Measurements from ENCODE around the gene ZBTB25.

ZBTB25 gene

DNA sequence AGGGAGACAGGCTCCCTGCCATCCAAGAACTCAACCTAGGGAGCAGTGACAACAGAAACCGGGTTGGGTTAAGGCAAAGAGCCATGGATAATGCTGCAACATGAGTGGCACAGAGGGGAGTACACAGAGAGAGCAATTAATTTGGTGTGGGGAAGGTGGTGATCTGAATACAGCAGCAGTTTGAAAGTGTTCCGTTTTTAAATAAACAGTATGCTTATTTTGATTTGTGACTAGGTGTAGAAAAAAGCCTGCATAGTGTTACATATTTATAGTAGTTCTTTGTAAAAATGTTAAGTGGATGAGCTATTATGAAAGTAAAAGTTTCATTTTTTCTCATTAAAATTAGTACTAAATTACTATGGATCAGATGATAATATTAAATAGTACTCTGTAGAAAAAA, 29.6 kb downstream of the ZBTB25 start:
- no peak for DNase-seq (ENCODE audit: low read depth, low spot score)
- H3K27me3 ChIP-seq (ENCODE audit: insufficient read depth, insufficient read length): no peaks in the 10 kb centered on the region
- no peak for TF ChIP-seq YY1 (IDR thresholded peaks at IDR 0.05; ENCODE audit: insufficient read depth, insufficient read length)
- no peak for TF ChIP-seq SUZ12 (IDR thresholded peaks at IDR 0.05; ENCODE audit: extremely low read depth, insufficient read depth, insufficient read length)
- TF ChIP-seq ZNF274 (IDR thresholded peaks at IDR 0.05; ENCODE audit: low read depth, low read length): no peak
- peaks cover 4% of the 10 kb centered on the region for H3K36me3 ChIP-seq (ENCODE audit: insufficient read depth, insufficient read length, low read length)
- no peak overlapping the region for H3K9ac ChIP-seq (ENCODE audit: insufficient read length, low read depth)
- H3K9me3 ChIP-seq (ENCODE audit: insufficient read depth, low read length): no peaks in the 10 kb centered on the region
- H3K4me3 ChIP-seq (ENCODE audit: insufficient read length, low read depth): no peak overlapping the region
- no peaks in the 10 kb centered on the region for H3K4me1 ChIP-seq (ENCODE audit: insufficient read depth, insufficient read length)

DNA sequence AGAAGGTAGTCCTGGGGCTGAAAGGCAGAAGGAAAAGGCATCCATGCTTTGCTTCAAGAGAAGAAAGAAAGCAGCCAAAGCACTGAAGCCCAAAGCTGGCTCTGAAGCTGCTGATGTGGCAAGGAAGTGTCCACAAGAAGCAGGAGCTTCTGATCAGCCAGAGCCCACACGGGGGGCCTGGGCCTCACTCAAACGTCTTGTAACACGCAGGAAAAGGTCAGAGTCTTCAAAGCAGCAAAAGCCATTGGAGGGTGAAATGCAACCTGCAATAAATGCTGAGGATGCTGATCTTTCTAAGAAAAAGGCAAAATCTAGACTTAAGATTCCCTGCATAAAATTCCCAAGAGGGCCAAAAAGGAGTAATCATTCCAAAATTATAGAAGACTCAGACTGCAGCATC, 35.2 kb downstream of the ZBTB25 start:
- Histone ChIP-seq H3K9me3 (ENCODE audit: insufficient read depth, low read length) (no peaks in the 10 kb centered on the region), H3K36me3 (ENCODE audit: insufficient read depth, insufficient read length, low read length) (peaks cover 4% of the 10 kb centered on the region), H3K4me1 (ENCODE audit: insufficient read depth, insufficient read length) (no peaks in the 10 kb centered on the region), H3K4me3 (ENCODE audit: insufficient read length, low read depth) (no peak overlapping the region), H3K9ac (ENCODE audit: insufficient read length, low read depth) (no peak overlapping the region), H3K27me3 (ENCODE audit: insufficient read depth, insufficient read length) (no peaks in the 10 kb centered on the region)
- DNase-seq (ENCODE audit: low read depth, low spot score): no peak
- TF ChIP-seq YY1 (IDR thresholded peaks at IDR 0.05; ENCODE audit: insufficient read depth, insufficient read length) (no peak), SUZ12 (IDR thresholded peaks at IDR 0.05; ENCODE audit: extremely low read depth, insufficient read depth, insufficient read length) (no peak), ZNF274 (IDR thresholded peaks at IDR 0.05; ENCODE audit: low read depth, low read length) (no peak)

DNA sequence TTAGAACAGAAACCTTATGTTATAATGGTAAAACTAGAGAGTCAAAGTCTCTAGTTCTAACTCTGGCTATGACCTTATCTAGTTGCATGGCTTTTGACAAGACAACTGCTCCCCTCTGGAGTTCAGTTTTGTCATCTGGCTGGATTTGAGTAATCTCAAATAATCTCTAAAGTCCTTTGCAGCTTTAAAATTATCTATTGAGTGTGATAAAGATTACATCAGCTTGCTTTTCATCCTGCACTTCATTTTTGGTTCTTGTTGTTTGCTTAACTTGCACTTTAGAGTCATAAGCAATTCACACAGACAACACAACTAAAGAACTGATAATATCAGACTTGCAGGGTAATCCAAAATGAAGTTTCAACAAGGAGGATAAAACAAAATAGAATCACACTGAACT, 36.1 kb downstream of the ZBTB25 start:
- no peaks in the 10 kb centered on the region for H3K9me3 ChIP-seq (ENCODE audit: insufficient read depth, low read length)
- no peak for TF ChIP-seq ZNF274 (IDR thresholded peaks at IDR 0.05; ENCODE audit: low read depth, low read length)
- no peak for TF ChIP-seq SUZ12 (IDR thresholded peaks at IDR 0.05; ENCODE audit: extremely low read depth, insufficient read depth, insufficient read length)
- TF ChIP-seq YY1 (IDR thresholded peaks at IDR 0.05; ENCODE audit: insufficient read depth, insufficient read length): no peak
- no peak overlapping the region for H3K4me3 ChIP-seq (ENCODE audit: insufficient read length, low read depth)
- no peak for DNase-seq (ENCODE audit: low read depth, low spot score)
- H3K27me3 ChIP-seq (ENCODE audit: insufficient read depth, insufficient read length): no peaks in the 10 kb centered on the region
- no peaks in the 10 kb centered on the region for H3K4me1 ChIP-seq (ENCODE audit: insufficient read depth, insufficient read length)
- H3K9ac ChIP-seq (ENCODE audit: insufficient read length, low read depth): no peak overlapping the region
- H3K36me3 ChIP-seq (ENCODE audit: insufficient read depth, insufficient read length, low read length): peaks cover 4% of the 10 kb centered on the region

DNA sequence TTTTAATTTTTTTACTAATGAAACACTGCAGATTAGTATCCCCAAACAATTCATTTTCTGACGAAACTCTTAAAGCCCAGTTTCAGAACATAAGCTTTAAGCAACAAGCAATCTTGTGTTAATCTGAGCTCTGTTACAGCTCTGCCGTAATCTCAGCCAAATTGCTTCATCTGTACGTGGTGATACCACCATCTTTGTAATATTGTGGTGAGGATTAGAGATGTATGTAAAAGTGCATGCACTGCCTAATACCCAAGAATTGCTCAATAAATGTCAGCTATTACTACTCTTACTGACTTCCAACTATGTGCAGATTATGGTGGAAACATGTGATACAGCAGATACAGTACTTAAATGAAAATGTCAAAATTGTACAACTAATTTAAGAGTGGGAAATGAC, 36.5 kb downstream of the ZBTB25 start:
- no peaks in the 10 kb centered on the region for H3K9me3 ChIP-seq (ENCODE audit: insufficient read depth, low read length)
- no peaks in the 10 kb centered on the region for H3K4me1 ChIP-seq (ENCODE audit: insufficient read depth, insufficient read length)
- H3K4me3 ChIP-seq (ENCODE audit: insufficient read length, low read depth): no peak overlapping the region
- no peak for TF ChIP-seq SUZ12 (IDR thresholded peaks at IDR 0.05; ENCODE audit: extremely low read depth, insufficient read depth, insufficient read length)
- no peak for DNase-seq (ENCODE audit: low read depth, low spot score)
- H3K27me3 ChIP-seq (ENCODE audit: insufficient read depth, insufficient read length): no peaks in the 10 kb centered on the region
- H3K36me3 ChIP-seq (ENCODE audit: insufficient read depth, insufficient read length, low read length): peaks cover 6% of the 10 kb centered on the region
- no peak overlapping the region for H3K9ac ChIP-seq (ENCODE audit: insufficient read length, low read depth)

DNA sequence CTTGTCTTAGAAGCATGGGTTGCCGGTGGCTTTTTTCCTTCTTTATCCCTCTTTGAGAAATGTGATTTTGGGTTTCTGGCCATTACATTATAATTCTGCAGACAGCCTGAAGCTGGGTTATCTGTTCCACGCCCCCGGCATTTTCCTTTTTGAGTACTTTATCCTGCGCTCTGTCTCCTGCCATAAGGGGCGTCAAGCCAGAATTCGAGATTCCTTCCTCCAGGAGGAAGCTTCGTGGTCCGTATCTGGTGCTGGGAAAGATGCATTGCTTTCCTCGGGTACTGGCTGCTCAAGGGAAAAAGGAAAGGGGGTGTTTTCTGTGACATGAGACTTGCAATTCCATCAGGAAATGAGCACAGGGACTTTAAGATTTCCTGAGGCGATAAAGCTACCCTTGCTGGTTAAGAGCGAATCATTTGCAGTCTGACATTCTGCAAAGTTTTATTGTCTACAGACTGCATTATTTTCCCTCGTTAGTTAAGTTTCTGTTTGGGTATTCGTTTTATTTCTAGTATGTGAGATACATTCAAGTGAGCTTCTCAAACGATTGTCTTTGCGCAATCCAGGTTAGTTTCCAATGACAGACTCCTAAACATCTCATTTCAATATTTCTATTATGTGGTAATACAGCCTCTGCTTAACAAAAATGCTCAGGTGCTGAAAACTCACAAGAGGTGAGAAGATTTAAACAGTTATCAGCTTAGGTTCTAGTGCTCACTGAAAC, 37.6 kb downstream of the ZBTB25 start:
- Histone ChIP-seq H3K27me3 (ENCODE audit: insufficient read depth, insufficient read length) (no peaks in the 10 kb centered on the region), H3K9ac (ENCODE audit: insufficient read length, low read depth) (peak overlapping the region; percentile 81), H3K36me3 (ENCODE audit: insufficient read depth, insufficient read length, low read length) (peaks cover 15% of the 10 kb centered on the region), H3K4me1 (ENCODE audit: insufficient read depth, insufficient read length) (no peaks in the 10 kb centered on the region), H3K9me3 (ENCODE audit: insufficient read depth, low read length) (no peaks in the 10 kb centered on the region), H3K4me3 (ENCODE audit: insufficient read length, low read depth) (peak overlapping the region; percentile 55)
- DNase-seq (ENCODE audit: low read depth, low spot score): peak; percentile 22
- TF ChIP-seq SUZ12 (IDR thresholded peaks at IDR 0.05; ENCODE audit: extremely low read depth, insufficient read depth, insufficient read length) (no peak), YY1 (IDR thresholded peaks at IDR 0.05; ENCODE audit: insufficient read depth, insufficient read length) (no peak), ZNF274 (IDR thresholded peaks at IDR 0.05; ENCODE audit: low read depth, low read length) (no peak)

DNA sequence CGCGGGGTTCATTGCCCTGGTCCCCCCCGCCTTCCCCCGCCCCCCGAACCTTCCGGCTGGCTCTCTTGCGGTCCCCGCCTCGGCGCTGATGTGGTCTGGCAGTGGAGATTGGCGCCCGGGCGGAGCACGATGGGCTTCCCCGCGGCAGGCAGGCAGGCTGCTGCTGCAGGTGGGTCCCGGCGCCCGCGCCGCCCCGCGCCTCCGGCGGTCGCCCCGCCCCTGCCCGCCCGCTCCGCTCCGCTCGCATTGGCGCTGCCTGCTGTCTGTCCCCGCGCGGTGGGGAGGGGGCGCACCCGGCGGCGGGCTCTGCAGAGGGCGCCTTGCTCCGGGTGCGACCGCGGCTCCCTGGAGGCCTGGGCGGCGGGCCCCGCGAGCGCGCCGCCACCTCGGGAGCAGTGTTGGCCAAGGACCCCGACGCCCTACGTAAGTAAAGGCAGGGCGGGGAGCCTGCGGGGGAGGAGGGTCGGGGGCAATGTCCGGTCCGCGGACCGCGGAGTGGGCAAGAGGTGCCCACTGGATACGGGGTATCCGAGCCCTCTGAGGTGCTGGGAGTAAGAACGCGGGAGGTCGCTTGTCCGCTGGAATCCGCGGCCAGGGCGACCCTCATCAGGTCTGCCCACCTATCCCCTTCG, 38.3 kb downstream of the ZBTB25 start, which contains the start of gene AKAP5:
Gene AKAP5 (plus strand): TSS at position 309 of the 632 bp plus-strand sequence. CDS start 2,896 bp downstream, outside the sequence.
- DNase-seq (ENCODE audit: low read depth, low spot score): peak; percentile 48
- no peaks in the 10 kb centered on the region for H3K27me3 ChIP-seq (ENCODE audit: insufficient read depth, insufficient read length)

DNA sequence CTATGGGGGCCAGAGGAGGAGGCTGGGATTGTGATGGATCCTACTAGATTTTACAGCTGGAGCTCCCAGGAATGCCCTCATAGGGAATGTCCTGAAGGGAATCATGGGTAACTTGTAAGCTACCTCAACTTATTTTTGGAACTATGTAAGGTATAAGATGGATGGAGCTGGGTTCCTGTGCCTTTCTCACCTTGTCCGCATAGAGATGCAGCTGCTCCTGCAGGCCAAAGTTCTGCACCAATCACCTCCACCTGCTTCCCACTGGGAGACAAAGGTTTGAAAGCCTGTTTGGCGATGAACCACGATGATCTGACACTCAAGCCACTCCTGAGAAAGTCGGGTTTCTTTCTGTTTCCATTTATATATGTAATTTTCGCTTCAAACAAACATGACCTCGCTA, 39.0 kb downstream of the ZBTB25 start:
- DNase-seq (ENCODE audit: low read depth, low spot score): no peak
- Histone ChIP-seq H3K36me3 (ENCODE audit: insufficient read depth, insufficient read length, low read length) (peaks cover 20% of the 10 kb centered on the region), H3K4me1 (ENCODE audit: insufficient read depth, insufficient read length) (no peaks in the 10 kb centered on the region), H3K9ac (ENCODE audit: insufficient read length, low read depth) (peak overlapping the region; percentile 0), H3K9me3 (ENCODE audit: insufficient read depth, low read length) (no peaks in the 10 kb centered on the region), H3K4me3 (ENCODE audit: insufficient read length, low read depth) (peak overlapping the region; percentile 15), H3K27me3 (ENCODE audit: insufficient read depth, insufficient read length) (no peaks in the 10 kb centered on the region)
- TF ChIP-seq YY1 (IDR thresholded peaks at IDR 0.05; ENCODE audit: insufficient read depth, insufficient read length) (no peak), ZNF274 (IDR thresholded peaks at IDR 0.05; ENCODE audit: low read depth, low read length) (no peak), SUZ12 (IDR thresholded peaks at IDR 0.05; ENCODE audit: extremely low read depth, insufficient read depth, insufficient read length) (no peak)

More for the DNA sequence above, 38.3 kb downstream of the ZBTB25 start, which contains the start of gene AKAP5:
- H3K4me1 ChIP-seq (ENCODE audit: insufficient read depth, insufficient read length): no peaks in the 10 kb centered on the region
- H3K9ac ChIP-seq (ENCODE audit: insufficient read length, low read depth): peak within 1 kb of the TSS; percentile 81
- H3K36me3 ChIP-seq (ENCODE audit: insufficient read depth, insufficient read length, low read length): peaks cover 17% of the 10 kb centered on the region
- H3K9me3 ChIP-seq (ENCODE audit: insufficient read depth, low read length): no peaks in the 10 kb centered on the region
- TF ChIP-seq YY1 (IDR thresholded peaks at IDR 0.05; ENCODE audit: insufficient read depth, insufficient read length) (no peak), SUZ12 (IDR thresholded peaks at IDR 0.05; ENCODE audit: extremely low read depth, insufficient read depth, insufficient read length) (no peak), ZNF274 (IDR thresholded peaks at IDR 0.05; ENCODE audit: low read depth, low read length) (no peak)
- H3K4me3 ChIP-seq (ENCODE audit: insufficient read length, low read depth): peak within 1 kb of the TSS; percentile 55

Measured in NT2/D1 (cell line).